Activated CD4-positive, alpha-beta T cell treated with anti-CD3 and anti-CD28 coated beads for 36 hours (primary cell): ENCODE measurements around the gene GPR31. TPM values are rescaled to one million over a fixed set of nuclear protein-coding genes. Genes with fewer than 3 reads are reported as not detected.

ENCODE experiments used
- ATAC-seq: fragments of 200-7000 bp; cut with Tn5 transposase; one replicate; pipeline ENCODE4 v1.10.0; 2021; ENCODE audit warnings: mild to moderate bottlenecking, moderate library complexity
- CTCF ChIA-PET: fragments of 350-600 bp; sonication (Branson Sonifier 250); formaldehyde crosslinking; loops from one replicate; lab custom pipeline; 2021; ENCODE audit warnings: antibody characterized with exemption; lab: Charles Lee
- POLR2A ChIA-PET: fragments of 350-600 bp; sonication (Branson Sonifier 250); formaldehyde crosslinking; loops from one replicate; lab custom pipeline; 2021; ENCODE audit warnings: antibody characterized with exemption, inconsistent platforms; lab: Charles Lee
- DNase-seq: peaks from one replicate; pipeline ENCODE4 v3.0.0-alpha.2; 2020
- H3K27ac Mint-ChIP-seq: one replicate; pipeline ENCODE4 v1.8.0; 2021; ENCODE audit warnings: mixed read lengths
- H3K27me3 Mint-ChIP-seq: one replicate; pipeline ENCODE4 v1.8.0; 2021; ENCODE audit warnings: mixed read lengths
- H3K36me3 Mint-ChIP-seq: one replicate; pipeline ENCODE4 v1.8.0; 2021; ENCODE audit warnings: low read depth, mixed read lengths
- H3K4me1 Mint-ChIP-seq: one replicate; pipeline ENCODE4 v1.8.0; 2021; ENCODE audit warnings: mixed read lengths
- H3K4me3 Mint-ChIP-seq: one replicate; pipeline ENCODE4 v1.8.0; 2021; ENCODE audit warnings: mild to moderate bottlenecking, moderate library complexity, mixed read lengths
- H3K9me3 Mint-ChIP-seq: one replicate; pipeline ENCODE4 v1.8.0; 2021; ENCODE audit warnings: low read depth, mixed read lengths
- intact Hi-C, 2 experiments: fragments of 100-400 bp; cut with DNase I in 1 of 2; cut with micrococcal nuclease in 1 of 2; formaldehyde crosslinking; loops; one replicate each; pipeline versions ENCODE4 v1.14.2 to v1.15.1; 2022 to 2024; cut with DNase I, micrococcal nuclease
- total RNA-seq, 2 experiments: library from RNA; stranded (reverse); gene quantifications; one replicate each; pipeline ENCODE4 v1.2.3, GENCODE V29; 2021

The GPR31 gene
- total RNA-seq, 2 experiments from 2014 or later, result not detected

DNA sequence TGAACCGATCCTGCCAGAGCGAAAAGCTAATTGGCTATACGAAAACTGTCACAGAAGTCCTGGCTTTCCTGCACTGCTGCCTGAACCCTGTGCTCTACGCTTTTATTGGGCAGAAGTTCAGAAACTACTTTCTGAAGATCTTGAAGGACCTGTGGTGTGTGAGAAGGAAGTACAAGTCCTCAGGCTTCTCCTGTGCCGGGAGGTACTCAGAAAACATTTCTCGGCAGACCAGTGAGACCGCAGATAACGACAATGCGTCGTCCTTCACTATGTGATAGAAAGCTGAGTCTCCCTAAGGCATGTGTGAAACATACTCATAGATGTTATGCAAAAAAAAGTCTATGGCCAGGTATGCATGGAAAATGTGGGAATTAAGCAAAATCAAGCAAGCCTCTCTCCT lies 20.7 kb downstream of the GPR31 start:
- CTCF ChIA-PET, result interaction anchor here (0.8 to 1.6 kb wide), 3 partner anchors 43 to 362 kb away, joined by 3 to 5 read pairs (median 3); no protein-coding TSS in a partner anchor
- intact Hi-C loops, result no loop called here
- DNase-seq, result no peak

DNA sequence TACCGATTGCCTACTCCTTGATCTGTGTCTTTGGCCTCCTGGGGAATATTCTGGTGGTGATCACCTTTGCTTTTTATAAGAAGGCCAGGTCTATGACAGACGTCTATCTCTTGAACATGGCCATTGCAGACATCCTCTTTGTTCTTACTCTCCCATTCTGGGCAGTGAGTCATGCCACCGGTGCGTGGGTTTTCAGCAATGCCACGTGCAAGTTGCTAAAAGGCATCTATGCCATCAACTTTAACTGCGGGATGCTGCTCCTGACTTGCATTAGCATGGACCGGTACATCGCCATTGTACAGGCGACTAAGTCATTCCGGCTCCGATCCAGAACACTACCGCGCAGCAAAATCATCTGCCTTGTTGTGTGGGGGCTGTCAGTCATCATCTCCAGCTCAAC lies 21.4 kb downstream of the GPR31 start:
- peaks cover 17% of the 10 kb centered on the region for H3K4me1 Mint-ChIP-seq
- no peak overlapping the region for H3K27ac Mint-ChIP-seq
- H3K4me3 Mint-ChIP-seq, result no peak overlapping the region
- ChIA-PET POLR2A (no interaction called here), CTCF (interaction anchor here (1.1 kb wide), 1 partner anchor 361 kb away, joined by 3 read pairs; no protein-coding TSS in a partner anchor)
- peak; percentile 36 for DNase-seq
- peak; percentile 39 for ATAC-seq
- H3K27me3 Mint-ChIP-seq, result no peaks in the 10 kb centered on the region
- H3K9me3 Mint-ChIP-seq, result no peaks in the 10 kb centered on the region
- intact Hi-C loops, result no loop called here
- H3K36me3 Mint-ChIP-seq, result peaks cover 1% of the 10 kb centered on the region

More for the DNA sequence above, 20.7 kb downstream of the GPR31 start:
- no peak for ATAC-seq
- Mint-ChIP-seq H3K36me3 (no peaks in the 10 kb centered on the region), H3K4me3 (no peak overlapping the region), H3K9me3 (no peaks in the 10 kb centered on the region), H3K27me3 (no peaks in the 10 kb centered on the region), H3K4me1 (peaks cover 21% of the 10 kb centered on the region), H3K27ac (no peak overlapping the region)
- POLR2A ChIA-PET, result interaction anchor here (1.1 kb wide), 1 partner anchor 15 kb away, joined by 3 read pairs; no protein-coding TSS in a partner anchor

DNA sequence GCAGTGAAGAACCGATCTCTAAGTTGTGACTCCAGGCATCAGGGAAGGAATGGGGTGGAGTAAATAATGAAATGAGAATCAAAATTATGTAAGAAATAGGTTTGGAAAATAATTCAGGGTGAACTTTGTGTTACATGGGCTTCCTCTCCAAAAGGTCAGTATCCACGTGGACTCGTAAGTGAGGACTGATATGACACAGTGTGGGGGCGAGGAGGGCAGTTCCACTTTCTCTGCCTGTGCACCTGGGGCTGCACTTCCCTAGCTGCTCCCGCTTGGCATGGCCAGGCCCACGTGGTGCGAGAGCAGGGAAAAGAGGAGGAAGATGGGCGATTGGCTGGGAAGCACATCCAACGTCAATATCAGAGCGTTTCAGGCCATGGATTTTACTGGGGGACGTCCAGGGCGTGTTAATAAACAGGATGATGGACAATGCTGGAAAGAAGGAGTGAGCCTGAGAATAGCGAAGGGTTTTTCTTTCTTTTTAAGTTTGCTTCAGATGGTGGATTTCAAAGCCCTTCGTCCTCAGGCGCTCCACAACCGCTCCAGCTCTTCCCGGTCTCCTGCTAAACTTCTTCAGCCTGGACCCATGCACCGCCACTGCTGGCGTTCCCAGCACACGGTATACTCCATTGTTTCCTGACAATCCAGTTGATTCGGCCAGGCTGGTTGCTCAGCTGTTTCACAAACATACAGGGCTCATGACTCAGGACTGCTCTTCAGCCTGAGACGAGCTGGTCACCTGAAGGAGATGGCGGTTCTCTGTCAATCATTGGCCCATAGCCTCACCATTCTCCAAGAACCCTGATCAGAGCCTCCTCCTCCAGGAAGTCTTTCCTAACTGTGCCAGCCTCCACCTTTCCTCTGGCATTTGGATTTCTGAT lies 23.1 kb downstream of the GPR31 start:
- H3K27ac Mint-ChIP-seq, result no peak overlapping the region
- no peaks in the 10 kb centered on the region for H3K27me3 Mint-ChIP-seq
- POLR2A ChIA-PET, result no interaction called here

DNA sequence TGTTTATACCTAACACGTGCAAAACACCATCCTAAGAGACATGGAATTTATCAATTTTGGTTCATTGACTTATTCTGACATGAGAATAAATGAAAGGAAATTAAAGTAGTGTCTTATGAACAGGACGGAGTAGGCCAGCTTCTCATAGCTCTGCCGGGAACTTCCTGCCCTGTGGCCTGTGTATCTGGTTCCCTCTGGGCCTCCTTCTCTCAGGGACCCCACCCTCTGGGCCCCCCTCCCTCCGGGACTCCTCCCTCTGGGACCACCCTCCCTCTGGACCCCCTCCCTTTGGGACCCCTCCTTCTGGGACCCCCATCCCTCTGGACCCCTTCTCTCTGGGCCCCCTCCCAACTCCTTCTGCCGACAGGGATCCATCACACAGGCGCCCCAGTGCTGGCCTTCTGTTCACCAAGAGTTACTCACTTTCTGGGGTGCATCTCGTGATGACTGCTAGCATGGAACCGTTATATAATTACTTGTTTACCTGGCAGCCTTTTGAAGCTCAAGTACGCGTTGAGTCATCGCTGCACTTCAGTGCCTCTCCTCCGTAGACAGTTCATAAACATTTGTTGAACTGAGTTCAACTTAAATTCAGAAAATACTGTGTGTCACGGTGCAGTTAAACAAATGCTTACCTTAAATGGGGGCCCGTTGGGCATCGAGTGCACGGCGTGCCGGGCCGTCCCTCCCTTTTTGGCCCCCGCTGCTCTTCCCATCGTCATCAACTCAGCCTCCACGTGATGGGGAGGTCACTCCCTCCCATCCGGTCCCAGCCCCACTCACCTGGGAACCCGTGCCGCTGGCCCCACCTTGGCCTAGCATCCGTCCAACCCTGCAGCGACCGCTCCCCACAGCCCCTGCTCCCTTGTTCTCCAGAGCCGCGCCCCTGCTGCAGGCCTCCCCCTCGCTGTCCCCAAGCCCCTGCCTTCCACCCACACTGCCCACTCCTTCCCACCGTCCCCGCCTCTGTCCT lies 26.8 kb downstream of the GPR31 start:
- POLR2A ChIA-PET, result interaction anchor here (0.6 kb wide), 1 partner anchor 220 kb away, joined by 4 read pairs; no protein-coding TSS in a partner anchor
- DNase-seq (no peak), ATAC-seq (no peak)
- Mint-ChIP-seq H3K36me3 (peaks cover 1% of the 10 kb centered on the region), H3K9me3 (no peaks in the 10 kb centered on the region), H3K4me3 (no peak overlapping the region), H3K27me3 (no peaks in the 10 kb centered on the region), H3K27ac (no peak overlapping the region), H3K4me1 (peaks cover 10% of the 10 kb centered on the region)
- CTCF ChIA-PET, result no interaction called here
- intact Hi-C loops, result no loop called here

More for the DNA sequence above, 23.1 kb downstream of the GPR31 start:
- Mint-ChIP-seq H3K9me3 (no peaks in the 10 kb centered on the region), H3K4me3 (no peak overlapping the region), H3K4me1 (peaks cover 22% of the 10 kb centered on the region), H3K36me3 (peaks cover 1% of the 10 kb centered on the region)
- no peak for DNase-seq
- intact Hi-C loops, result no loop called here
- CTCF ChIA-PET, result interaction anchor here (0.5 to 1.4 kb wide), 6 partner anchors 12 to 360 kb away, joined by 3 to 5 read pairs (median 3); partner anchors contain the start of gene CCR6
- ATAC-seq, result no peak

DNA sequence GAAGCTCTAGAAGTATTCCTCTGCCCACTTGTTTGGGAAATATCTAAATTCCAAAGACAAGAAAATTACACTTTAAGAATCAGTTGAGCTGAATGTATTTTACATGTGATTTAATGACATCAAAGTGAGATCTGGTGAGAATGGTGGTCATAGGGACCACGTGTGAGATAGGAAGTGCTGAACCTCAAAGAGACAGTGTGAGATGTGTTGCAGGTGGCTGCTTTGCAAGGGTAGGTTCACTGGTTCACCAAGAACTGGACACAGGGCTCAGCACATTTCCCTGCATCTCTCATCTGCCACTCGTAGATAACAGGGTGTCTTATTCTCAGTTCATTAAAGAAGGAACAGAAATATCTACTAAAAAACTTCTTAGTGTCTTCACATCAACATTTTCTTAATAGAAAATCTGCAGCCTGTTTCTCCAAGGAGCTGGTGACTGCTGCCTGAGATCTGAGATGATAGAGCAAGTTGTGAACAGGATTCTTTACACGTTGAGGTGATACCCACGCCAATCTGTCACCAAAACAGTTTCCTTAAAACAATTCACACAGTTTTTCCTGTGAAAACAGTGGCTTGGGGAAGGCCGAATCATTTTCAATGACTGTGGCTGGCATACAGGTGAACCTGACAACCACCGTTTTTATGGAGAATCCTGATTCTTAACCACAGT lies 27.6 kb downstream of the GPR31 start:
- ChIA-PET CTCF (interaction anchor here (2.3 kb wide), 1 partner anchor 12 kb away, joined by 4 read pairs; no protein-coding TSS in a partner anchor), POLR2A (interaction anchor here (0.6 kb wide), 1 partner anchor 221 kb away, joined by 4 read pairs; no protein-coding TSS in a partner anchor)
- ATAC-seq (peak; percentile 30), DNase-seq (no peak)
- Mint-ChIP-seq H3K27ac (no peak overlapping the region), H3K4me3 (no peak overlapping the region), H3K36me3 (peaks cover 1% of the 10 kb centered on the region), H3K4me1 (peaks cover 10% of the 10 kb centered on the region), H3K27me3 (no peaks in the 10 kb centered on the region), H3K9me3 (no peaks in the 10 kb centered on the region)
- intact Hi-C loops, result no loop called here

DNA sequence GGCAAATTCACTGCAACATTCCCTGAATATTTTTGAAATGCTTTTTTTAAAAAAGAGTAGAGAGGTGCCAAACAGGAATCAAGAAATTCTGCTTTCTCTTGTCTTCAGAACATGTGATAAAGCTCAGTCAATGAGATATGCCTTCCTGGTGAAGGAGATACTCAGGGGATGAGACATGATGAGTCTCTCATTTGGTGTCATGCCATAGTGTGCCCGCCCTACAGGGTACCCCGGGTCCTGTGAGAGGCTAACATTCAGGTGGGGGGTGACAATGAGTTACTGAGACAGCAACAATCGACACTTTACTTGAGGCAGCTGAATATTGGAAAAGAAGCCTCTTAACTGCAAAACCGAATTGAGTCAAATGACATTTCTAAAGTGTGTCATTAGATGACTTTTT lies 28.2 kb downstream of the GPR31 start:
- Mint-ChIP-seq H3K4me3 (no peak overlapping the region), H3K4me1 (peaks cover 14% of the 10 kb centered on the region), H3K9me3 (no peaks in the 10 kb centered on the region), H3K27ac (no peak overlapping the region), H3K36me3 (peaks cover 1% of the 10 kb centered on the region), H3K27me3 (no peaks in the 10 kb centered on the region)
- CTCF ChIA-PET, result interaction anchor here (2.3 kb wide), 1 partner anchor 12 kb away, joined by 4 read pairs; no protein-coding TSS in a partner anchor
- POLR2A ChIA-PET, result no interaction called here
- no peak for DNase-seq
- intact Hi-C loops, result no loop called here
- peak; percentile 39 for ATAC-seq

DNA sequence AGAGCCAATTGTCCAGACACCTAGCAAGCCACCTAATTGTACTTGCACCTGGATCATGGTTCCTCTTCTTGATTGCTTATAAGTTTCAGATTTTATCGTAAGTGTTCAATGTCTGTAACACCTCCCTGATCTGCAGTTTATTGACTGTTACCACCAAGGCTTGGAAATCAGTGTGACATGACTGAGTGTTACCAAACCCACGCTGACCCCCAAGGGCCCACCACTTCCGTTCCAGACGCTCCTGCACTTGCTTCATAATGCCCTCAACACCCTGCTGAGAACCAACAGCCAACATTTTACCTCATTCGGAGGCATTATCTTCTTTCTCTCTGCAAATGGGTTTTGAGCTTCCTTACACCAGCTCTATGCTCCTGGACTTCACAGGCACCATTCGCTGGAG lies 28.6 kb downstream of the GPR31 start:
- H3K9me3 Mint-ChIP-seq, result no peaks in the 10 kb centered on the region
- no peak for DNase-seq
- ChIA-PET POLR2A (no interaction called here), CTCF (interaction anchor here (2.3 kb wide), 1 partner anchor 11 kb away, joined by 4 read pairs; no protein-coding TSS in a partner anchor)
- no peak overlapping the region for H3K27ac Mint-ChIP-seq
- peaks cover 15% of the 10 kb centered on the region for H3K4me1 Mint-ChIP-seq
- no peak for ATAC-seq
- intact Hi-C loops, result no loop called here
- H3K36me3 Mint-ChIP-seq, result peaks cover 1% of the 10 kb centered on the region
- H3K4me3 Mint-ChIP-seq, result no peak overlapping the region
- no peaks in the 10 kb centered on the region for H3K27me3 Mint-ChIP-seq

DNA sequence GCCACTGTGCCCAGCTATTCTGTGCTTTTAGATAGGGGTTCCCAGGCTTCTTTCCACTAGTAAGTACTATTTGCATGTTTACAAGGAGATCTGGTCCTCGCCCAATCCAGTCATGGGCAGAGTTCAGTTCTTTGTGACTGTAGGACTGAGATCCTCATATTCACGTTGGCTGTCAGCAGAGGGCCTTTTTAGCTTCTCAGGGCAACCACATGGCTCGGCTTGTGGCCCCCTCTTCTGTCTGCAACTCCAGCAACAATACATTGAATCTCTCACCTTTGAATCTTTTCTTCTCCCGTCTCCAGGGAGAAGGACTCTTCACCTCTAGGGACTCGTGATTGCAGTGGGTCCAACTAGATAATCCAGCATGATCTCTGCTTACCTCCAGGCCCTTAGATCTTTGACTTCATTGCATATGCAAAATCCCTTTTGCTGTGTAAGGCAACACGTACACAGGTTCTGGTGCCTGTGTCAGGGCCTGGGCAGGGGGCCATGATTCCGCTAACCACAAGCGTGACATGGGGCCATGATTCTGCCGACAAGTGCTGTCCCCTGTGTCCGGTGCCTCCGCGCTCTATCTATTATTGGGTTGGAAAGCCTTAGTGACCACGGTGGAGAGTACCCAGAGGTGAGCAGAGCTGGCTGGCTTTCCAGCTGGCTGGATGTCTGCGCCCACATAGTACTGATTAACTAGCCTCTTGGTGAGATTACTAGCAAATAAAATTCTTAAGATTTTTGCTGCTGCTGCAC lies 29.8 kb downstream of the GPR31 start:
- Mint-ChIP-seq H3K4me3 (no peak overlapping the region), H3K27me3 (no peaks in the 10 kb centered on the region), H3K27ac (no peak overlapping the region), H3K36me3 (peaks cover 1% of the 10 kb centered on the region), H3K4me1 (peaks cover 18% of the 10 kb centered on the region), H3K9me3 (no peaks in the 10 kb centered on the region)
- DNase-seq, result no peak
- CTCF ChIA-PET, result interaction anchor here (2.3 kb wide), 1 partner anchor 10 kb away, joined by 4 read pairs; no protein-coding TSS in a partner anchor
- POLR2A ChIA-PET, result interaction anchor here (0.7 kb wide), 1 partner anchor 14 kb away, joined by 3 read pairs; no protein-coding TSS in a partner anchor
- no peak for ATAC-seq
- intact Hi-C loops, result no loop called here

DNA sequence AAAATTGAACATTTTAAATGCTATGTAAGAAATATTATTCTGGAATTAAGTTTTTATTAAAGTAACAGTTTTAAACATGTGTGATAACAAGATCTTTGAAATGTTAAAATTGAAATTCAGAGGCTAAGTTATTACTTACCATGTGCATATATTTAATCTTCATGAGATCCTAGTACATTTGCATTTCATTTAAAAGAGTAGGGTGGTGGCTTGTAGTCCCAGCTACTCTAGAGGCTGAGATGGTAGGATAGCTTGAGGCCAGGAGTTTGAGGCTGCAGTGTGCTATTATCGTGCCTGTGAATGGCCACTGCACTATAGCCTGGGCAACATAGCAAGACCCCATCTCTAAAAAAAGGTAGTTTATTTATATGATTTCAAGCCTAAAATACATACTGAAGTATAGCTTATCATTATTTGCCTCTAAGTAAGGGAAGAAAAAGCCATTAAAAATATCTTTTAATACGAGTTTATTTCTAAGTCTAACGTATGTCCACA lies 31.9 kb downstream of the GPR31 start:
- Mint-ChIP-seq H3K27me3 (no peaks in the 10 kb centered on the region), H3K9me3 (no peaks in the 10 kb centered on the region), H3K4me3 (no peak overlapping the region), H3K27ac (no peak overlapping the region), H3K36me3 (no peaks in the 10 kb centered on the region), H3K4me1 (peaks cover 34% of the 10 kb centered on the region)
- intact Hi-C loops, result no loop called here
- no peak for DNase-seq
- ChIA-PET POLR2A (no interaction called here), CTCF (no interaction called here)
- ATAC-seq, result no peak

DNA sequence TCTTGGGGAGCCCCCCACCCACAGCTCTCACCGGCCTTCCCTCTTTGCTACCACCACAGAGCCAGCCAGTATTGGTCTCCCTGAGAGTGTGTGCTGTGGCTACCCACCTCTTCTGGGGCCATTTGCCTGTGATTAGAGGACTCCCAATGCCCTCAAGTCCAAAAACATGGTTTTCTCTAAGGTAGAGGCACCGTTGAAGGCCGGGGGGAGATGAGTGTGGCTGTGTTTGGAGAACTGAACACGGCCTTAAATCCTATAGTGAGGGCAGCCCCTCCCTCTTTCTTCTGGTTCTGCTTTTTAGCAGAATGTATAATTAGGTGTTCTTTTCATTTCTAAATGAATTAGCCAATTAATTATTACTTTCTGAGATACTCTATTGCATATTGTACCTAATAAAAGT lies 32.4 kb downstream of the GPR31 start:
- CTCF ChIA-PET, result no interaction called here
- Mint-ChIP-seq H3K4me3 (no peak overlapping the region), H3K9me3 (no peaks in the 10 kb centered on the region), H3K4me1 (peaks cover 39% of the 10 kb centered on the region), H3K36me3 (no peaks in the 10 kb centered on the region), H3K27me3 (no peaks in the 10 kb centered on the region), H3K27ac (no peak overlapping the region)
- no peak for ATAC-seq
- POLR2A ChIA-PET, result no interaction called here
- no peak for DNase-seq
- intact Hi-C loops, result no loop called here
